ENCODE results near the gene IRX5.

GRCh38 chr16:54965464-54965863 lies 34.8 kb downstream of the IRX5 start:
- TF ChIP-seq CTCF (IDR thresholded peaks at IDR 0.05) (no peak), POLR2A (IDR thresholded peaks at IDR 0.05) (no peak)
